ENCODE results near the gene EPN1.
"Not testable (repeated sequence)": the region's sequence is repeated elsewhere in the genome, so short reads cannot be mapped to it uniquely, and the experiment has no call there.

Gene EPN1

DNA sequence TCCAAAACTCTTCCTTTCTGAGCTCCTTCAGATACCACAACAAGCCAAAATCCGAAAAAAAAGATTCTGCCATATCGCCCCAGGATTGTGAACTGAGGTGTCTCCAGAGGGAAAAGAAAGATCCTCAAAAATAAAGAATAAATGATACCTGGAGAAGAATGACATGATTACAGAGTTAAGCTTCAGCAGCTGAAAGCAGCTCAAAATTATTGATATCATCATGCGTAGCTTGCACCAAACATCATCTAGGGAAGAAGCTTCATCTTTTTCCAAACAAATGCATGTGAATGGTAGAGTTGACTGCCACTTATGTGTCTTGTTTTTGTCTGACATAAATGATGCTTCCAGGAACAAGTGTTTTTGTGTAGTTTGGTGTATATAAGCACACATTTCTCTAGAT, 63.3 kb downstream of the EPN1 start, which contains the start of gene NLRP9:
Gene NLRP9 (minus strand): TSS at position 101 of the 400 bp plus-strand sequence. CDS start 28 bp downstream, at position 73.
- no peak for DNase-seq (ENCODE audit: low read depth)
- H3K4me3 ChIP-seq (ENCODE audit: low read depth, low read length), result no peak within 1 kb of the TSS
- TF ChIP-seq, protein P1, sequence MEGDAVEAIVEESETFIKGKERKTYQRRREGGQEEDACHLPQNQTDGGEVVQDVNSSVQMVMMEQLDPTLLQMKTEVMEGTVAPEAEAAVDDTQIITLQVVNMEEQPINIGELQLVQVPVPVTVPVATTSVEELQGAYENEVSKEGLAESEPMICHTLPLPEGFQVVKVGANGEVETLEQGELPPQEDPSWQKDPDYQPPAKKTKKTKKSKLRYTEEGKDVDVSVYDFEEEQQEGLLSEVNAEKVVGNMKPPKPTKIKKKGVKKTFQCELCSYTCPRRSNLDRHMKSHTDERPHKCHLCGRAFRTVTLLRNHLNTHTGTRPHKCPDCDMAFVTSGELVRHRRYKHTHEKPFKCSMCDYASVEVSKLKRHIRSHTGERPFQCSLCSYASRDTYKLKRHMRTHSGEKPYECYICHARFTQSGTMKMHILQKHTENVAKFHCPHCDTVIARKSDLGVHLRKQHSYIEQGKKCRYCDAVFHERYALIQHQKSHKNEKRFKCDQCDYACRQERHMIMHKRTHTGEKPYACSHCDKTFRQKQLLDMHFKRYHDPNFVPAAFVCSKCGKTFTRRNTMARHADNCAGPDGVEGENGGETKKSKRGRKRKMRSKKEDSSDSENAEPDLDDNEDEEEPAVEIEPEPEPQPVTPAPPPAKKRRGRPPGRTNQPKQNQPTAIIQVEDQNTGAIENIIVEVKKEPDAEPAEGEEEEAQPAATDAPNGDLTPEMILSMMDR (IDR thresholded peaks at IDR 0.05; ENCODE audit: low read depth, low read length, missing control alignments), result no peak

DNA sequence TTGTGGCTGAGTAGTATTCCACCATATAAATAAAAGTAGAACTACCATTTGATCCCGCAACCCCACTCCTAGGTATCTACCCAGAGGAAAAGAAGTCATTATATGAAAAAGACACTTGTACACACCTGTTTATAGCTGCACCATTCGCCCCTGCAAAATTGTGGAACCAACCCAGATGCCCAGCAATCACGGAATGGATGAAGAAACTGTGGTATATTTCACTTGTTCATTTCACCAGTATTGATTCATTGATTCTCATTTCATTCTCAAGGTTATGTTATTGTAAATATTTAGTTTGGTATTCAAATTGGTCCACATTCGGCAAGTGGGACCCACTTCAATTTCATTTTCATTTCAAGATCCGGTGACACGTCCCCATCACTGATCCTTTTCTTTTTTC, 75.7 kb downstream of the EPN1 start:
- DNase-seq (ENCODE audit: low read depth), result no peak
- H3K4me3 ChIP-seq (ENCODE audit: low read depth, low read length), result no peak overlapping the region
- TF ChIP-seq, protein P1 (IDR thresholded peaks at IDR 0.05; ENCODE audit: low read depth, low read length, missing control alignments), result no peak

DNA sequence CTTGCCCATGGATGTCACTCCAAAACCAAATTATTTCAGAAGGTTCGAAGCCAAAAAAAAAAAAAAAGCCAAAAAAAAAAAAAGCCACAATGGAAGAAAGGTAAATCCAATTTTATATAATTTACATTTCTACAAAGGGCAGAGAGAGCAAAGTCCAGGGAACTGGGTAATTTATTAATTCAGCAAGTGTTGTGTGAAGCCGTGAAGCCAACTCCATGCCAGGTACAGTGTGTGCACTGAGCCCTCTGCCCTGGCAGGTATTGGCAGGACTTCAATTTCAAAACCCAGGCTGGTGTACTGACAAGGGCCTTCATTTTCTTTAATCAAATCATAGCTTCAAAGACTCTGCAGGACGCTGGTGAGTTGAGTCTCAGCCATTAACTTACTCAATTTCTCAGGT, 78.4 kb downstream of the EPN1 start:
- no peak overlapping the region for H3K4me3 ChIP-seq (ENCODE audit: low read depth, low read length)
- TF ChIP-seq, protein P1 (IDR thresholded peaks at IDR 0.05; ENCODE audit: low read depth, low read length, missing control alignments), result no peak
- DNase-seq (ENCODE audit: low read depth), result no peak

DNA sequence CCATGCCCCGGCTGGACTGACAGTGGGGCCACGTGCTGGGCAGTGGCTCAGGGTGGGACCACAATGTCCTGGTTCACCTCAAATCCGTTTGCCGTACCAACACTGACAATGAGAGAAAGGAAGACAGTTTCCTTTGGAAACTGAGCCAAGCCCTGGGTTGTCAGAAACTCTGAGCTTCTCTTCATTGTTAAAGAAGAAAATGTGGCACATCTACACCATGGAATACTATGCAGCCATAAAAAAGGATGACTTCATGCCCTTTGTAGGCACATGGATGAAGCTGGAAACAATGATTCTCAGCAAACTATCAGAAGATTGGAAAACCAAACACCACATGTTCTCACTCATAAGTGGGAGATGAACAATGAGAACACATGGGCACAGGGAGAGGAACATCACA, 81.8 kb downstream of the EPN1 start:
- not testable (repeated sequence) for H3K4me3 ChIP-seq (ENCODE audit: low read depth, low read length); DNase-seq (ENCODE audit: low read depth)

DNA sequence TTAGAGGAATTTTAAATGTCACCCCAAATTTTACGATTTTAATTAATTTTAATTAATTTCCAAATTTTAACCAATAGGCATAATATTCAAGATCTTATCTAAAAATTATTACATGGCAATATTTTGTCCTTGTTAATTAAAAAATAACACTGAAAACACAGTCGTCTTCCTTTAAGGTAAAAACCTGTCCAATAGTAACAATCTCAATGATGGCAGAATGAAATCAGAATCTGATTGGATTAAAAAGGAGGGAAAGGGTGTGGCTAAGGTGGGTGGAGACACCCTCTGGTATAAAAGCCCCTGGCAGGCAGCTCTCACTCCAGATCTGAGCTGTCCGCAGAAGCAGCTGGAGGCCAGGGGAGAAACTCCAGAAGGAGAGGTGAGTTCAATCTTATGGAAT, 83.8 kb downstream of the EPN1 start, which contains the start of gene RFPL4A:
Gene RFPL4A (plus strand): TSS at position 301 of the 400 bp plus-strand sequence. CDS start 2,704 bp downstream, outside the sequence.
- H3K4me3 ChIP-seq (ENCODE audit: low read depth, low read length); DNase-seq (ENCODE audit: low read depth): not testable (repeated sequence)

Data from GM12864 (cell line).